Panc1 (cell line): ENCODE results near the gene MYOG. TPM values are rescaled to one million over a fixed set of nuclear protein-coding genes. Genes with fewer than 3 reads are reported as not detected.

Experiments used
- ATAC-seq: fragments of 200-7000 bp; cut with Tn5 transposase; 2 replicates; pipeline ENCODE4 v1.9.1; 2020; ENCODE audit warnings: mild to moderate bottlenecking, moderate library complexity
- BruUV-seq: library from RNA; stranded (reverse); fragments of 400-500 nt; replicated peaks from 2 replicates; lab custom pipeline; 2021; lab: Mats Ljungman, UMichigan
- CTCF ChIA-PET: fragments of 300-600 bp; sonication (Branson Sonifier 250); formaldehyde crosslinking; loops from one replicate; lab custom pipeline; 2022; ENCODE audit warnings: antibody characterized with exemption; lab: Charles Lee
- POLR2A ChIA-PET: fragments of 300-600 bp; sonication (Branson Sonifier 250); formaldehyde crosslinking; loops from one replicate; lab custom pipeline; 2022; ENCODE audit warnings: antibody characterized with exemption; lab: Charles Lee
- DNase-seq: peaks from one replicate; pipeline ENCODE4 v3.0.0-alpha.2; 2010; ENCODE audit warnings: low read depth, low spot score
- H3K27ac ChIP-seq: 2 replicates; pipeline ENCODE4 v1.5.1; 2011; ENCODE audit warnings: mild to moderate bottlenecking, low read length, inconsistent platforms
- H3K27me3 ChIP-seq: fragments of 200-500 bp; sonication (Bioruptor generic); 2 replicates; pipeline ENCODE4 v1.6.0; 2014; ENCODE audit warnings: low read length, inconsistent platforms; ENCODE audit not compliant: control insufficient read depth, insufficient read depth
- H3K36me3 ChIP-seq: fragments of 200-500 bp; sonication (Bioruptor generic); 2 replicates; pipeline ENCODE4 v1.5.1; 2014; ENCODE audit warnings: inconsistent platforms, mild to moderate bottlenecking, low read length, moderate library complexity; ENCODE audit not compliant: control insufficient read depth, insufficient read depth
- H3K4me1 ChIP-seq: 2 replicates; pipeline ENCODE4 v1.5.1; 2011; ENCODE audit warnings: inconsistent platforms, mild to moderate bottlenecking, low read length, moderate library complexity; ENCODE audit not compliant: control insufficient read depth, insufficient read depth
- H3K4me3 ChIP-seq, 2 experiments: 2 replicates each; pipeline ENCODE4 v1.5.1; 2011 to 2012; ENCODE audit warnings: low read depth in 2 of 2, low read length in 2 of 2, mild to moderate bottlenecking in 2 of 2, inconsistent platforms in 1 of 2, moderate library complexity in 1 of 2
- H3K9me3 ChIP-seq: fragments of 200-500 bp; sonication (Bioruptor generic); 2 replicates; pipeline ENCODE4 v1.5.1; 2014; ENCODE audit warnings: low read depth, mild to moderate bottlenecking, inconsistent platforms, low read length, moderate library complexity; ENCODE audit not compliant: control insufficient read depth, insufficient read depth
- POLR2AphosphoS5 ChIP-seq: IDR thresholded peaks from 2 replicates; pipeline ENCODE4 v1.6.1; 2012; ENCODE audit warnings: mild to moderate bottlenecking, low read depth, low read length, moderate library complexity
- SIN3A ChIP-seq: IDR thresholded peaks from 2 replicates; pipeline ENCODE4 v1.6.1; 2012; ENCODE audit warnings: low read depth, mild to moderate bottlenecking, low read length, moderate library complexity, borderline replicate concordance; ENCODE audit not compliant: insufficient read depth
- TCF7L2 ChIP-seq: IDR thresholded peaks from 2 replicates; pipeline ENCODE4 v1.6.1; 2011; ENCODE audit warnings: mild to moderate bottlenecking, low read depth, low read length, inconsistent platforms
- in situ Hi-C: cut with HindIII; loops from 2 replicates; pipeline ENCODE4 v1.10.0; 2016; ENCODE audit warnings: low sequenced_read_pairs, low pct_unique_long_range_greater_than_20kb
- intact Hi-C: fragments of 100-400 bp; cut with micrococcal nuclease; formaldehyde crosslinking; loops from one replicate; pipeline ENCODE4 v1.10.0; 2022; ENCODE audit not compliant: unreplicated experiment
- total RNA-seq: library from RNA; stranded (reverse); gene quantifications from one replicate; pipeline ENCODE4 v1.2.1, GENCODE V29; 2021; ENCODE audit not compliant: unreplicated experiment
- TF ChIP-seq, protein P1 (sequence below): fragments of 450-650 bp; IDR thresholded peaks from 2 replicates; pipeline ENCODE4 v1.5.1; 2017; ENCODE audit warnings: mild to moderate bottlenecking
- TF ChIP-seq, protein P2 (sequence below), 2 experiments: IDR thresholded peaks; 2 replicates each; pipeline ENCODE4 v1.6.1; 2011 to 2012; ENCODE audit warnings: low read depth in 2 of 2, control low read depth in 1 of 2, low read length in 1 of 2, mild to moderate bottlenecking in 1 of 2, moderate library complexity in 1 of 2; ENCODE audit not compliant: insufficient read depth in 1 of 2

Gene MYOG
- total RNA-seq, 1 experiment from 2014 or later: not detected

GRCh38 chr1:203046984-203047630 lies 38.7 kb downstream of the MYOG start:
- no peak overlapping the region for H3K4me3 ChIP-seq
- no peaks in the 10 kb centered on the region for H3K27me3 ChIP-seq
- DNase-seq (no peak), ATAC-seq (no peak; the same call in 1 of the 2 replicates)
- H3K36me3 ChIP-seq: no peaks in the 10 kb centered on the region
- CTCF ChIA-PET: interaction anchor here (0.7 kb wide), 1 partner anchor 291 kb away, joined by 3 read pairs; no protein-coding TSS in a partner anchor
- no peaks in the 10 kb centered on the region for H3K4me1 ChIP-seq
- no peak overlapping the region for H3K27ac ChIP-seq
- BruUV-seq: no TSS peak
- no peak for TF ChIP-seq SIN3A
- no peak for TF ChIP-seq POLR2AphosphoS5
- TF ChIP-seq, protein P1, sequence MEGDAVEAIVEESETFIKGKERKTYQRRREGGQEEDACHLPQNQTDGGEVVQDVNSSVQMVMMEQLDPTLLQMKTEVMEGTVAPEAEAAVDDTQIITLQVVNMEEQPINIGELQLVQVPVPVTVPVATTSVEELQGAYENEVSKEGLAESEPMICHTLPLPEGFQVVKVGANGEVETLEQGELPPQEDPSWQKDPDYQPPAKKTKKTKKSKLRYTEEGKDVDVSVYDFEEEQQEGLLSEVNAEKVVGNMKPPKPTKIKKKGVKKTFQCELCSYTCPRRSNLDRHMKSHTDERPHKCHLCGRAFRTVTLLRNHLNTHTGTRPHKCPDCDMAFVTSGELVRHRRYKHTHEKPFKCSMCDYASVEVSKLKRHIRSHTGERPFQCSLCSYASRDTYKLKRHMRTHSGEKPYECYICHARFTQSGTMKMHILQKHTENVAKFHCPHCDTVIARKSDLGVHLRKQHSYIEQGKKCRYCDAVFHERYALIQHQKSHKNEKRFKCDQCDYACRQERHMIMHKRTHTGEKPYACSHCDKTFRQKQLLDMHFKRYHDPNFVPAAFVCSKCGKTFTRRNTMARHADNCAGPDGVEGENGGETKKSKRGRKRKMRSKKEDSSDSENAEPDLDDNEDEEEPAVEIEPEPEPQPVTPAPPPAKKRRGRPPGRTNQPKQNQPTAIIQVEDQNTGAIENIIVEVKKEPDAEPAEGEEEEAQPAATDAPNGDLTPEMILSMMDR: no peak
- TF ChIP-seq, protein P2, sequence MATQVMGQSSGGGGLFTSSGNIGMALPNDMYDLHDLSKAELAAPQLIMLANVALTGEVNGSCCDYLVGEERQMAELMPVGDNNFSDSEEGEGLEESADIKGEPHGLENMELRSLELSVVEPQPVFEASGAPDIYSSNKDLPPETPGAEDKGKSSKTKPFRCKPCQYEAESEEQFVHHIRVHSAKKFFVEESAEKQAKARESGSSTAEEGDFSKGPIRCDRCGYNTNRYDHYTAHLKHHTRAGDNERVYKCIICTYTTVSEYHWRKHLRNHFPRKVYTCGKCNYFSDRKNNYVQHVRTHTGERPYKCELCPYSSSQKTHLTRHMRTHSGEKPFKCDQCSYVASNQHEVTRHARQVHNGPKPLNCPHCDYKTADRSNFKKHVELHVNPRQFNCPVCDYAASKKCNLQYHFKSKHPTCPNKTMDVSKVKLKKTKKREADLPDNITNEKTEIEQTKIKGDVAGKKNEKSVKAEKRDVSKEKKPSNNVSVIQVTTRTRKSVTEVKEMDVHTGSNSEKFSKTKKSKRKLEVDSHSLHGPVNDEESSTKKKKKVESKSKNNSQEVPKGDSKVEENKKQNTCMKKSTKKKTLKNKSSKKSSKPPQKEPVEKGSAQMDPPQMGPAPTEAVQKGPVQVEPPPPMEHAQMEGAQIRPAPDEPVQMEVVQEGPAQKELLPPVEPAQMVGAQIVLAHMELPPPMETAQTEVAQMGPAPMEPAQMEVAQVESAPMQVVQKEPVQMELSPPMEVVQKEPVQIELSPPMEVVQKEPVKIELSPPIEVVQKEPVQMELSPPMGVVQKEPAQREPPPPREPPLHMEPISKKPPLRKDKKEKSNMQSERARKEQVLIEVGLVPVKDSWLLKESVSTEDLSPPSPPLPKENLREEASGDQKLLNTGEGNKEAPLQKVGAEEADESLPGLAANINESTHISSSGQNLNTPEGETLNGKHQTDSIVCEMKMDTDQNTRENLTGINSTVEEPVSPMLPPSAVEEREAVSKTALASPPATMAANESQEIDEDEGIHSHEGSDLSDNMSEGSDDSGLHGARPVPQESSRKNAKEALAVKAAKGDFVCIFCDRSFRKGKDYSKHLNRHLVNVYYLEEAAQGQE (IDR thresholded peaks at IDR 0.05; ENCODE audit: insufficient read depth in 1 of 2, low read depth in 2 of 2, low read length in 1 of 2): no peak
- TF ChIP-seq TCF7L2: no peak
- in situ Hi-C loops (no loop called here), intact Hi-C loops (no loop called here)
- no peaks in the 10 kb centered on the region for H3K9me3 ChIP-seq
- POLR2A ChIA-PET: no interaction called here

GRCh38 chr1:203045821-203046594 lies 39.8 kb downstream of the MYOG start:
- no TSS peak for BruUV-seq
- Histone ChIP-seq H3K27ac (no peak overlapping the region), H3K4me1 (no peaks in the 10 kb centered on the region), H3K9me3 (no peaks in the 10 kb centered on the region), H3K36me3 (no peaks in the 10 kb centered on the region), H3K27me3 (no peaks in the 10 kb centered on the region), H3K4me3 (no peak overlapping the region)
- no peak for ATAC-seq
- no peak for DNase-seq
- intact Hi-C loops: no loop called here
- in situ Hi-C loops: no loop called here
- TF ChIP-seq SIN3A: no peak
- POLR2A ChIA-PET: no interaction called here
- CTCF ChIA-PET: interaction anchor here (0.6 to 0.9 kb wide), 2 partner anchors 241 to 291 kb away, joined by 3 to 6 read pairs; no protein-coding TSS in a partner anchor
